Hepatocyte (in vitro differentiated cells): ENCODE data around the gene APBA2.

Source experiments
- EZH2phosphoT487 ChIP-seq: fragments of 200-600 bp; sonication (generic); IDR thresholded peaks from one replicate; pipeline ENCODE4 v1.6.1; 2018; ENCODE audit warnings: antibody characterized with exemption, mild to moderate bottlenecking, low read depth, moderate library complexity; ENCODE audit not compliant: unreplicated experiment, severe bottlenecking
- TF ChIP-seq, protein P1 (sequence below): fragments of 200-600 bp; sonication (generic); IDR thresholded peaks from 2 replicates; pipeline ENCODE4 v1.5.1; 2016; ENCODE audit warnings: antibody characterized with exemption, mild to moderate bottlenecking; ENCODE audit not compliant: poor library complexity

GRCh38 chr15:28953573-28954195, 67.9 kb downstream of the APBA2 start:
- TF ChIP-seq, protein P1, sequence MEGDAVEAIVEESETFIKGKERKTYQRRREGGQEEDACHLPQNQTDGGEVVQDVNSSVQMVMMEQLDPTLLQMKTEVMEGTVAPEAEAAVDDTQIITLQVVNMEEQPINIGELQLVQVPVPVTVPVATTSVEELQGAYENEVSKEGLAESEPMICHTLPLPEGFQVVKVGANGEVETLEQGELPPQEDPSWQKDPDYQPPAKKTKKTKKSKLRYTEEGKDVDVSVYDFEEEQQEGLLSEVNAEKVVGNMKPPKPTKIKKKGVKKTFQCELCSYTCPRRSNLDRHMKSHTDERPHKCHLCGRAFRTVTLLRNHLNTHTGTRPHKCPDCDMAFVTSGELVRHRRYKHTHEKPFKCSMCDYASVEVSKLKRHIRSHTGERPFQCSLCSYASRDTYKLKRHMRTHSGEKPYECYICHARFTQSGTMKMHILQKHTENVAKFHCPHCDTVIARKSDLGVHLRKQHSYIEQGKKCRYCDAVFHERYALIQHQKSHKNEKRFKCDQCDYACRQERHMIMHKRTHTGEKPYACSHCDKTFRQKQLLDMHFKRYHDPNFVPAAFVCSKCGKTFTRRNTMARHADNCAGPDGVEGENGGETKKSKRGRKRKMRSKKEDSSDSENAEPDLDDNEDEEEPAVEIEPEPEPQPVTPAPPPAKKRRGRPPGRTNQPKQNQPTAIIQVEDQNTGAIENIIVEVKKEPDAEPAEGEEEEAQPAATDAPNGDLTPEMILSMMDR: no peak
- TF ChIP-seq EZH2phosphoT487: no peak
